NT2/D1 (cell line): ENCODE results near the gene CGN.

Experiments used
- SUZ12 ChIP-seq: IDR thresholded peaks from 2 replicates; pipeline ENCODE4 v1.6.1; 2011; ENCODE audit not compliant: insufficient read length, insufficient read depth; ENCODE audit errors: extremely low read depth
- YY1 ChIP-seq: IDR thresholded peaks from 2 replicates; pipeline ENCODE4 v1.6.1; 2011; ENCODE audit not compliant: insufficient read length, insufficient read depth
- ZNF274 ChIP-seq: IDR thresholded peaks from 2 replicates; pipeline ENCODE4 v1.6.1; 2011; ENCODE audit warnings: mild to moderate bottlenecking, low read depth, low read length

DNA sequence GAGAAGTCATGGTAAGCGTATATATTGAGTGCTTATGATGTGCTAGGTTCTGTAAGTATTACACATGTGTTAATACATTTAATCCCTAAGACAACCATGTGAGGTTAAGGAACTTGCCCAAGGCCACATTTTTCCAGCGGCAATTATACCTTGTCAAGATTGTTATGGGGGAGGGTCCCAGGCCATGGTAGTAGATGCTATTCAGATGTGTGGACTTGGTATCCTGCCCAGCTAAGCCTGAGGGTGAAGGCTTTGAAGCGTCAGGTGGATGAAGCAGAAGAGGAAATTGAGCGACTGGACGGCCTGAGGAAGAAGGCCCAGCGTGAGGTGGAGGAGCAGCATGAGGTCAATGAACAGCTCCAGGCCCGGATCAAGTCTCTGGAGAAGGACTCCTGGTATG is 25.3 kb downstream of the CGN start:
- TF ChIP-seq SUZ12: no peak
- no peak for TF ChIP-seq ZNF274
- TF ChIP-seq YY1: no peak
